IMR-90 (cell line): Measurements from ENCODE around the gene NARF. TPM values are rescaled to one million over a fixed set of nuclear protein-coding genes. Genes with fewer than 3 reads are reported as not detected.

Experiments
- ATAC-seq: fragments of 200-7000 bp; cut with Tn5 transposase; 2 replicates; pipeline ENCODE4 v1.9.1; 2020; ENCODE audit warnings: low read depth, mild to moderate bottlenecking, moderate library complexity
- BruUV-seq: library from RNA; stranded (reverse); fragments of 400-500 nt; replicated peaks from 2 replicates; lab custom pipeline; 2021; lab: Mats Ljungman, UMichigan
- CTCF ChIA-PET: fragments of 300-600 bp; formaldehyde crosslinking; extraction: SDS; loops from one replicate; lab custom pipeline; 2021; ENCODE audit warnings: antibody characterized with exemption; lab: Yijun Ruan, JAX
- POLR2A ChIA-PET: fragments of 300-600 bp; sonication (Branson Sonifier 250); formaldehyde crosslinking; loops from one replicate; lab custom pipeline; 2022; ENCODE audit warnings: antibody characterized with exemption; ENCODE audit not compliant: unreplicated experiment; lab: Charles Lee
- DNase-seq: peaks from one replicate; pipeline ENCODE4 v3.0.0; 2013
- H2AFZ ChIP-seq: replicated peaks from 2 replicates; pipeline ENCODE3; 2013; ENCODE audit warnings: low read length, mild to moderate bottlenecking; ENCODE audit not compliant: poor library complexity
- H2AK5ac ChIP-seq: 2 replicates; pipeline ENCODE4 v1.6.1; 2013; ENCODE audit warnings: low read depth, low read length, inconsistent platforms
- H2AK9ac ChIP-seq: replicated peaks from 2 replicates; pipeline ENCODE3; 2013; ENCODE audit warnings: mild to moderate bottlenecking, low read depth, low read length, moderate library complexity; ENCODE audit not compliant: poor library complexity
- H2BK120ac ChIP-seq: 2 replicates; pipeline ENCODE4 v1.6.1; 2013; ENCODE audit warnings: low read depth, low read length, inconsistent platforms
- H2BK15ac ChIP-seq: 3 replicates; pipeline ENCODE4 v1.6.1; 2013; ENCODE audit warnings: low read depth, low read length, inconsistent platforms
- H2BK20ac ChIP-seq: 2 replicates; pipeline ENCODE4 v1.6.1; 2013; ENCODE audit warnings: low read depth, mild to moderate bottlenecking, inconsistent platforms, low read length, moderate library complexity
- H2BK5ac ChIP-seq: 2 replicates; pipeline ENCODE4 v1.6.1; 2013; ENCODE audit warnings: mild to moderate bottlenecking, low read depth, low read length, inconsistent platforms; ENCODE audit not compliant: poor library complexity, severe bottlenecking
- H3K14ac ChIP-seq: replicated peaks from 2 replicates; pipeline ENCODE4 v1.6.1; 2013; ENCODE audit warnings: low read depth, low read length, inconsistent platforms
- H3K18ac ChIP-seq: 2 replicates; pipeline ENCODE4 v1.6.1; 2013; ENCODE audit warnings: low read depth, low read length, control low read depth
- H3K23ac ChIP-seq: 2 replicates; pipeline ENCODE4 v1.6.1; 2013; ENCODE audit warnings: low read depth, low read length, inconsistent platforms
- H3K27ac ChIP-seq: 2 replicates; pipeline ENCODE4 v1.5.1; 2013; ENCODE audit warnings: mild to moderate bottlenecking, control low read depth, low read length; ENCODE audit not compliant: insufficient read depth
- H3K27me3 ChIP-seq: 2 replicates; pipeline ENCODE4 v1.6.1; 2013; ENCODE audit warnings: low read length; ENCODE audit not compliant: control insufficient read depth, insufficient read depth
- H3K36me3 ChIP-seq: 2 replicates; pipeline ENCODE4 v1.6.1; 2013; ENCODE audit warnings: low read length, mixed read lengths; ENCODE audit not compliant: control insufficient read depth, insufficient read depth
- H3K4ac ChIP-seq: 2 replicates; pipeline ENCODE4 v1.6.1; 2013; ENCODE audit warnings: low read depth, low read length, inconsistent platforms
- H3K4me1 ChIP-seq: 2 replicates; pipeline ENCODE4 v1.6.1; 2013; ENCODE audit warnings: low read length, mixed read lengths; ENCODE audit not compliant: control insufficient read depth, insufficient read depth
- H3K4me2 ChIP-seq: 2 replicates; pipeline ENCODE4 v1.6.1; 2013; ENCODE audit warnings: low read depth, mild to moderate bottlenecking, control low read depth, low read length, moderate library complexity
- H3K4me3 ChIP-seq: 2 replicates; pipeline ENCODE4 v1.5.1; 2013; ENCODE audit warnings: low read depth, mild to moderate bottlenecking, control low read depth, low read length, moderate library complexity; ENCODE audit not compliant: insufficient read depth
- H3K56ac ChIP-seq: 2 replicates; pipeline ENCODE4 v1.6.1; 2013; ENCODE audit warnings: low read length, inconsistent platforms; ENCODE audit not compliant: insufficient read depth; ENCODE audit errors: extremely low read depth
- H3K79me1 ChIP-seq, 2 experiments: 2 replicates each; pipeline ENCODE4 v1.6.1; 2013; ENCODE audit warnings: low read length in 2 of 2, inconsistent platforms in 1 of 2, low read depth in 1 of 2
- H3K9ac ChIP-seq: 2 replicates; pipeline ENCODE4 v1.6.1; 2013; ENCODE audit warnings: low read depth, low read length, control low read depth
- H3K9me1 ChIP-seq: 2 replicates; pipeline ENCODE4 v1.6.1; 2013; ENCODE audit warnings: low read length, inconsistent platforms; ENCODE audit not compliant: insufficient read depth
- H3K9me3 ChIP-seq: 2 replicates; pipeline ENCODE4 v1.6.1; 2013; ENCODE audit warnings: low read length; ENCODE audit not compliant: control insufficient read depth, insufficient read depth
- H4K20me1 ChIP-seq: 2 replicates; pipeline ENCODE4 v1.6.1; 2013; ENCODE audit warnings: low read length, inconsistent platforms; ENCODE audit not compliant: insufficient read depth
- H4K5ac ChIP-seq: 2 replicates; pipeline ENCODE4 v1.6.1; 2013; ENCODE audit warnings: mild to moderate bottlenecking, low read depth, low read length, control low read depth
- H4K8ac ChIP-seq, 2 experiments: 2 replicates each; pipeline ENCODE4 v1.6.1; 2013; ENCODE audit warnings: low read depth in 2 of 2, low read length in 2 of 2, control low read depth in 1 of 2, inconsistent platforms in 1 of 2
- H4K91ac ChIP-seq: 2 replicates; pipeline ENCODE4 v1.6.1; 2013; ENCODE audit warnings: low read depth, low read length, inconsistent platforms; ENCODE audit not compliant: insufficient read depth
- CTCF ChIP-seq: conservative IDR thresholded peaks from 2 replicates; pipeline ENCODE4 v1.5.1; 2012; ENCODE audit warnings: mild to moderate bottlenecking, low read depth, low read length, improper control_type of control experiment
- POLR2A ChIP-seq: IDR thresholded peaks from 2 replicates; pipeline ENCODE4 v1.6.1; 2012; ENCODE audit warnings: mild to moderate bottlenecking, low read depth, low read length
- WGBS, 2 experiments: methylation state at CpG; one replicate each; pipeline versions ENCODE4 v1.1.5 to v1.1.7; 2013; ENCODE audit warnings: missing lambda C conversion rate in 2 of 2; ENCODE audit not compliant: insufficient read length in 1 of 2; ENCODE audit errors: extremely low coverage in 2 of 2; 5-methylcytosine and 5-hydroxymethylcytosine counted together
- dilution Hi-C: fragments of 300-500 bp; cut with HindIII; formaldehyde crosslinking; loops from one replicate; pipeline ENCODE4 v1.14.3; 2018; ENCODE audit warnings: low sequenced_read_pairs; ENCODE audit not compliant: unreplicated experiment
- in situ Hi-C: fragments of 300-500 bp; cut with MboI; formaldehyde crosslinking; loops from 3 replicates; pipeline ENCODE4 v1.14.3; 2019; ENCODE audit warnings: low sequenced_read_pairs, inconsistent platforms, mixed read lengths
- intact Hi-C: fragments of 100-400 bp; cut with micrococcal nuclease; formaldehyde crosslinking; loops from 2 replicates; pipeline ENCODE4 v1.10.0; 2022
- polyA plus RNA-seq, 3 experiments: library from polyadenylated mRNA; depleted of rRNA; stranded (reverse); fragments of >200 nt; gene quantifications; 2 replicates each; pipeline ENCODE4 v1.2.3, GENCODE V29; 2012; ENCODE audit warnings: low replicate concordance in 1 of 3
- total RNA-seq: library from RNA; depleted of rRNA; stranded (reverse); fragments of >200 nt; gene quantifications from 2 replicates; pipeline ENCODE4 v1.2.3, GENCODE V29; 2012

The NARF gene
- total and polyA plus RNA-seq, 2 of the 4 experiments (the other 2 are of a cell fraction) = 83.7 to 94.8 TPM

GRCh38 chr17:82444284-82444893 lies 14.2 kb upstream of the NARF start:
- Histone ChIP-seq H3K4me3 (no peak overlapping the region), H3K4me1 (peaks cover 3% of the 10 kb centered on the region; the same call in 1 of the 2 replicates), H2BK15ac (no peak overlapping the region), H3K27ac (no peak overlapping the region), H2AK9ac (peak overlapping the region; percentile 55), H3K9ac (no peak overlapping the region), H4K8ac (no peak overlapping the region), H3K56ac (no peak overlapping the region), H3K36me3 (peaks cover 45% of the 10 kb centered on the region), H3K27me3 (no peaks in the 10 kb centered on the region), H2BK20ac (no peak overlapping the region), H3K18ac (no peak overlapping the region), H4K5ac (no peak overlapping the region), H4K20me1 (peaks cover 18% of the 10 kb centered on the region), H3K4me2 (no peak overlapping the region), H2BK5ac (no peak overlapping the region), H2BK120ac (no peak overlapping the region), H3K14ac (no peak overlapping the region), H3K9me1 (peaks cover 5% of the 10 kb centered on the region; the same call in 1 of the 2 replicates), H2AK5ac (no peak overlapping the region), H4K91ac (no peak overlapping the region), H3K79me1 (peaks cover 9 to 32% of the 10 kb centered on the region in 2 experiments), H2AFZ (peak overlapping the region; percentile 32), H3K9me3 (no peaks in the 10 kb centered on the region), H3K23ac (no peak overlapping the region), H3K4ac (no peak overlapping the region)
- TF ChIP-seq CTCF = no peak
- no peak for TF ChIP-seq POLR2A
- ChIA-PET CTCF (no interaction called here), POLR2A (no interaction called here)
- BruUV-seq = no TSS peak
- intact Hi-C loops = no loop called here
- WGBS, 2 experiments = 97% methylated on average over 32 of the region's 35 CpGs; no CpG with 5 or more reads in 1 of the 2 experiments
- dilution Hi-C loops = no loop called here
- ATAC-seq (no peak), DNase-seq (no peak)
- in situ Hi-C loops = no loop called here
